ENCODE results near the gene MED23.
A peak's percentile ranks its signal among the peaks of the same experiment; 100 is the strongest.

MED23 gene

GRCh38 chr6:131641554-131641953 is 13.5 kb upstream of the MED23 start:
- Histone ChIP-seq H3K9ac (ENCODE audit: low read length in 5 of 5) (no peak overlapping the region), H3K36me3 (ENCODE audit: control insufficient read depth in 5 of 5, insufficient read depth in 5 of 5, low read length in 5 of 5) (no peaks in the 10 kb centered on the region), H3K27ac (ENCODE audit: low read depth, low read length) (no peak overlapping the region)

DNA sequence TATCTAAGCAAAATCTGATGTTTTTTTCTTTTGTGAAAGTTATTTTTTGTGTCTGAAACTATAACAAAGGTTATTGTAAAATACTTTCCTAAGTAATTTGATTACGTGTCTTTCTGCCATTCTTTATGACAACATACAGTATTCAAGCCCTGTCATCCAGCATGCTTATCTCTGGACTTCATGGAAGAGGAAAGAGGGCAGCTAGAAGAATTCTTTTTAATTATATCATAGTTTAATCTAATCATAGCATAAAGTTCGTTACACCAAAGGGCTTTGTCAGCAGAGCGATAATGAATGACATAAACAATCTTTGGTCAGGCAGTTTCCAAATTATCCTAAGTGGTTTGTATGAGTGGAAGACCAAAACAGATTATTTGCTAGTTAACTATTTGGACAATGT is 12.5 kb upstream of the MED23 start:
- Histone ChIP-seq H3K27ac (ENCODE audit: low read depth, low read length) (no peak overlapping the region), H3K4me3 (ENCODE audit: low read depth in 1 of 5, low read length in 5 of 5) (no peak overlapping the region), H3K4me1 (ENCODE audit: control insufficient read depth in 5 of 5, insufficient read depth in 5 of 5, low read length in 5 of 5) (peaks cover 0 to 7% (median 0%) of the 10 kb centered on the region in 5 donors), H3K9ac (ENCODE audit: low read length in 5 of 5) (no peak overlapping the region), H3K36me3 (ENCODE audit: control insufficient read depth in 5 of 5, insufficient read depth in 5 of 5, low read length in 5 of 5) (no peaks in the 10 kb centered on the region), H3K27me3 (ENCODE audit: control insufficient read depth in 5 of 5, insufficient read depth in 4 of 5, low read length in 5 of 5) (no peaks in the 10 kb centered on the region), H3K9me3 (ENCODE audit: control insufficient read depth in 5 of 5, low read length in 5 of 5) (no peaks in the 10 kb centered on the region)

More at GRCh38 chr6:131641554-131641953, 13.5 kb upstream of the MED23 start:
- Histone ChIP-seq H3K27me3 (ENCODE audit: control insufficient read depth in 5 of 5, insufficient read depth in 4 of 5, low read length in 5 of 5) (no peaks in the 10 kb centered on the region), H3K4me1 (ENCODE audit: control insufficient read depth in 5 of 5, insufficient read depth in 5 of 5, low read length in 5 of 5) (peaks cover 0 to 6% (median 0%) of the 10 kb centered on the region in 5 donors), H3K4me3 (ENCODE audit: low read depth in 1 of 5, low read length in 5 of 5) (no peak overlapping the region), H3K9me3 (ENCODE audit: control insufficient read depth in 5 of 5, low read length in 5 of 5) (no peaks in the 10 kb centered on the region)

DNA sequence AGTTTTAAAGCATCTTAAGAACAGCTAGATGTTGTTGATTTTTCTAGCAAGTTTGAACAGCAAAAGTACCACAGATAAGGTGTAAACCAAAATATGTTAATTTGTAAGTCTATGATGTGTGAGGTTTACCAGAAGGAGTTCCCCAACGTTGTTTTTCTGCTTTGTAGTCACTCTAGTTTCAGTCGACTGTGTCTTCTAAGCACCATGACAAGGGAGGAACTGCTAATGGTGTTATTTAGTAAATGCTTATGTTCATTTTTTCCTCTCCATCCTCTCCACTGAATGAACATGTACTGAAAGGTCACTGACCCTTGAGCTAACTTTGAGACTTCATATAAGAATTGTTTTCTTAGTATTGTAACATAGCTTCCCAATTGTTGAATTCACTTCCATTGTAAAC is 12.1 kb upstream of the MED23 start:
- no peak overlapping the region for H3K9ac ChIP-seq (ENCODE audit: low read length in 5 of 5)
- H3K9me3 ChIP-seq (ENCODE audit: control insufficient read depth in 5 of 5, low read length in 5 of 5) = no peaks in the 10 kb centered on the region
- no peaks in the 10 kb centered on the region for H3K36me3 ChIP-seq (ENCODE audit: control insufficient read depth in 5 of 5, insufficient read depth in 5 of 5, low read length in 5 of 5)
- peaks cover 0 to 7% (median 0%) of the 10 kb centered on the region in 5 donors for H3K4me1 ChIP-seq (ENCODE audit: control insufficient read depth in 5 of 5, insufficient read depth in 5 of 5, low read length in 5 of 5)
- no peaks in the 10 kb centered on the region for H3K27me3 ChIP-seq (ENCODE audit: control insufficient read depth in 5 of 5, insufficient read depth in 4 of 5, low read length in 5 of 5)
- no peak overlapping the region for H3K27ac ChIP-seq (ENCODE audit: low read depth, low read length)
- H3K4me3 ChIP-seq (ENCODE audit: low read depth in 1 of 5, low read length in 5 of 5) = no peak overlapping the region

DNA sequence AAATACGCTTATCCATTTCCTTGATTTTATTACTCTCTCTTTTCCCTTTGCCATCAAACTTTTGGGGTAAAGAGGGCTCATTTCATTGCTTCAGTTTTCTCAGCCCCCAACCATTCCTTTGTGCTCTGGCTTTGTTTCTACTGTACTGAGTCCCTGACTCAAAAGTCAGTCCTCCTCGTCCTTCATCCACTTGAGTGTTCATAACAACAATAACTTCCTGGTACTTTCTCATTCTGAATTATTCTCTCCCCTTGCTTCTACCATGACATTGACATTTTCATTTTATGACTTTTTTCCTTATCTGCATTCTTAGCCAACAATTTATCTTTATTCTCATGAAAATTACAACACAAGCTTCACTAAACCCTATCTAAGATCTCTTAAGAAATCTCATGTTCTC is 10.0 kb upstream of the MED23 start:
- Histone ChIP-seq H3K27ac (ENCODE audit: low read depth, low read length) (no peak overlapping the region), H3K9me3 (ENCODE audit: control insufficient read depth in 5 of 5, low read length in 5 of 5) (no peaks in the 10 kb centered on the region), H3K36me3 (ENCODE audit: control insufficient read depth in 5 of 5, insufficient read depth in 5 of 5, low read length in 5 of 5) (no peaks in the 10 kb centered on the region), H3K4me1 (ENCODE audit: control insufficient read depth in 5 of 5, insufficient read depth in 5 of 5, low read length in 5 of 5) (peaks cover 0 to 7% (median 0%) of the 10 kb centered on the region in 5 donors), H3K9ac (ENCODE audit: low read length in 5 of 5) (no peak overlapping the region), H3K4me3 (ENCODE audit: low read depth in 1 of 5, low read length in 5 of 5) (no peak overlapping the region), H3K27me3 (ENCODE audit: control insufficient read depth in 5 of 5, insufficient read depth in 4 of 5, low read length in 5 of 5) (no peaks in the 10 kb centered on the region)

DNA sequence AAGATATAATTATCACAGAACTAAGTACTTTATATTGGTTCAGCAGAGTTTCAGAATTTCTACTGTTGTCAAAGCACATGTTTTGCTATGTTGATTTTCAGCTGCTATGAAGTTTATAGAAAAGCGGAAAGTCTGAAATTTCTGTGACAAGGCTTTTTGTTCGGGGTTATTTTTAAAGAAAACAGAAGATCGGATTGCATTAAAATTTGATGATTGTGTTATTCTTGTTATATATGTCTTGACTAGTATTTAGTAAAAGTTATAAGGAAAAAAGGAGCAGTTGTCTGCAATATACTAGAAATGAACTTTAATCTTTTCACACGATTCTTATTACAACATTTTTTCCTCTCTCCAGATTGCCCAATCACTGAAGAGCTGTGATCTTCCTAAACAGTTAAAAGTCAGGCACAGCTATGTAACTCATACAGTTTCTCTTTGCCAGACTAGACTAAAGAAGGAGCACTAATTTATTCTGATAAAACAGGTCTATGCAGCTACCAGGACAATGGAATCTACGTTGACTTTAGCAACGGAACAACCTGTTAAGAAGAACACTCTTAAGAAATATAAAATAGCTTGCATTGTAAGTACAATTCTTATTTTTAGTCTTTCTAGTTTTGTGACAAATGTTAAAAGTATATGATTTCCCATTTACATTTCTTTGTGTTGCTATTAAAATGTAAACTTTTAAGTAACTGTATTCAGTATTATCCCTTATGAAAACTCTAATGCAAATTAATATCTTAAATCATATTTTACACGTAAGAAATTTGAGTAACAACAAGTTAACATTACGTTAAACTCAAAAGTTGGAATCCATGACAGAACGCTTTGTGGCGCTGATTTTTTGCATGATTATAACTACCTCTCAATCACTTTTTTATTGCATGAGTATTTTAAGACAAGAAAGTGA is 9.1 kb upstream of the MED23 start, which contains the start of gene ENPP3:
TSS of gene ENPP3 (plus strand) at position 423 of the 913 bp plus-strand sequence. CDS start at position 506, 83 bp downstream.
- peaks cover 0 to 7% (median 0%) of the 10 kb centered on the region in 5 donors for H3K4me1 ChIP-seq (ENCODE audit: control insufficient read depth in 5 of 5, insufficient read depth in 5 of 5, low read length in 5 of 5)
- no peaks in the 10 kb centered on the region for H3K27me3 ChIP-seq (ENCODE audit: control insufficient read depth in 5 of 5, insufficient read depth in 4 of 5, low read length in 5 of 5)
- H3K9me3 ChIP-seq (ENCODE audit: control insufficient read depth in 5 of 5, low read length in 5 of 5) = no peaks in the 10 kb centered on the region
- H3K4me3 ChIP-seq (ENCODE audit: low read depth in 1 of 5, low read length in 5 of 5) = peak within 1 kb of the TSS; percentile 14 to 51 (median 35)
- H3K27ac ChIP-seq (ENCODE audit: low read depth, low read length) = no peak within 1 kb of the TSS
- H3K9ac ChIP-seq (ENCODE audit: low read length in 5 of 5) = peak within 1 kb of the TSS in 1 of 5 donors; percentile 16
- no peaks in the 10 kb centered on the region for H3K36me3 ChIP-seq (ENCODE audit: control insufficient read depth in 5 of 5, insufficient read depth in 5 of 5, low read length in 5 of 5)

DNA sequence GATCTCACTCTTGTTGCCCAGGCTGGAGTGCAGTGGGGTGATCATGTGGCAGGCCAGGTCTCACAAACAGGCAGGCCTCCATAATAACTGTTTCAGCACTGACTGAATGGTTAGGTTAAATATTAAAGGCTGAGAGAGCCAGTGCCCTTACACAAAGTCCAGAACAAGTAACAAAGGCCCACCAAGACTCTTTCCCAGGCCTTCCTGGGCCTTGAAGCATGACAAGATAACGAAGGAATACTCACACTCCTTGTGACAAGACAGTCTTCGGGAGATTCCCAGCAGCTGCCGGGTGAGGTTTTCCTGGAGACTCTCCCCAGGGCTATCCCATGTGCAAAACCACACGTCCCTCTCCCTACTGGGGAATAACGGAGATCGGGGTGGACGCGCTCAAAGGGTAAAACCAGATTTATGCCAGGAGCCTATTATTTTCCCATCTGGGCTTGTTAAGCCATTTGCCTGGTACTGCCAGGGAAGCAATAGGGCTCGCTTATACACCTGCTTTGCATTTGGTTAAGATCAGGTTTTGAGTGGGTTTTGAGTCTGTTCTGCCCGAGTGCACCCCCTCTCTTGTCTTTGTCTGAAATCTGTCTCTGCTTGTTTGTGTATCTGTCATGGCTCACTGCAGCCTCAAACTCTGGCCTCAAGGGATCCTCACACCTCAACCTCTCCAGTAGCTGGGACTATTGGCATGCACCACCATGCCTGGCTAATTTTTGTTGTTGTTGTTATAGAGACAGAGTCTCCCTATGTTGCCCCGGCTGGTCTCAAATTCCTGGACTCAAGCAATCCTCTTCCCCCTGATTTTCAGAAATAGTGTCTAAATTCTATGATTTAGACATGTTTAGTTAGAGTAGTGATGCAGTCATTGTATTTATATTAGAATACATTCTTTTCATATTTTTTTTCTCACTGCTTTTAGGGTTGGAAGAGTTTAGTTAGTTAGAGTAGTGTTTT is 7.6 kb upstream of the MED23 start:
- H3K9me3 ChIP-seq (ENCODE audit: control insufficient read depth in 5 of 5, low read length in 5 of 5) = no peaks in the 10 kb centered on the region
- H3K36me3 ChIP-seq (ENCODE audit: control insufficient read depth in 5 of 5, insufficient read depth in 5 of 5, low read length in 5 of 5) = no peaks in the 10 kb centered on the region
- H3K27me3 ChIP-seq (ENCODE audit: control insufficient read depth in 5 of 5, insufficient read depth in 4 of 5, low read length in 5 of 5) = no peaks in the 10 kb centered on the region
- peaks cover 0 to 7% (median 0%) of the 10 kb centered on the region in 5 donors for H3K4me1 ChIP-seq (ENCODE audit: control insufficient read depth in 5 of 5, insufficient read depth in 5 of 5, low read length in 5 of 5)
- H3K9ac ChIP-seq (ENCODE audit: low read length in 5 of 5) = no peak overlapping the region
- H3K27ac ChIP-seq (ENCODE audit: low read depth, low read length) = no peak overlapping the region
- no peak overlapping the region for H3K4me3 ChIP-seq (ENCODE audit: low read depth in 1 of 5, low read length in 5 of 5)

GRCh38 chr6:131631625-131632289 is 3.7 kb upstream of the MED23 start:
- no peaks in the 10 kb centered on the region for H3K9me3 ChIP-seq (ENCODE audit: control insufficient read depth in 5 of 5, low read length in 5 of 5)
- H3K4me3 ChIP-seq (ENCODE audit: low read depth in 1 of 5, low read length in 5 of 5) = no peak overlapping the region
- no peak overlapping the region for H3K27ac ChIP-seq (ENCODE audit: low read depth, low read length)
- H3K27me3 ChIP-seq (ENCODE audit: control insufficient read depth in 5 of 5, insufficient read depth in 4 of 5, low read length in 5 of 5) = no peaks in the 10 kb centered on the region
- peaks cover 0 to 18% (median 17%) of the 10 kb centered on the region in 5 donors for H3K4me1 ChIP-seq (ENCODE audit: control insufficient read depth in 5 of 5, insufficient read depth in 5 of 5, low read length in 5 of 5)
- no peaks in the 10 kb centered on the region for H3K36me3 ChIP-seq (ENCODE audit: control insufficient read depth in 5 of 5, insufficient read depth in 5 of 5, low read length in 5 of 5)
- no peak overlapping the region for H3K9ac ChIP-seq (ENCODE audit: low read length in 5 of 5)

DNA sequence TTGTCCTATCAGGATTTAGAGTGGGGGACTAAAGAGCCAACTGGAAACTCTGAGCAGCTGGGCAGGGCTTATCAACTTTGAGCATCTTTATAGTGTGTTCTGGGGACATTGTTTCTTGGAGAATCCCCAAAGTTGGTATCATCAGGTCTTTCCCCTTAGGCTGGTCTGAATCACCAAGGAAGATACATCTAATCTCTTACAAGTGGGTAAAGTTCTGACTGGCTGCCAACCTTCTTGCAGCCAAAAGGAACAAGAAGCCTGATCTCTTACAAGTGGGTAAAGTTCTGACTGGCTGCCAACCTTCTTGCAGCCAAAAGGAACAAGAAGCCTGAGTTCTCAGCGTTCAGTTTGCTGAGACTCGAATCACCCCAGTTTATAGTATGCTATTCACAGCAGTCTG is 1.6 kb upstream of the MED23 start:
- H3K9me3 ChIP-seq (ENCODE audit: control insufficient read depth in 5 of 5, low read length in 5 of 5) = no peaks in the 10 kb centered on the region
- H3K27ac ChIP-seq (ENCODE audit: low read depth, low read length) = no peak overlapping the region
- no peak overlapping the region for H3K9ac ChIP-seq (ENCODE audit: low read length in 5 of 5)
- peaks cover 0 to 8% (median 3%) of the 10 kb centered on the region in 5 donors for H3K36me3 ChIP-seq (ENCODE audit: control insufficient read depth in 5 of 5, insufficient read depth in 5 of 5, low read length in 5 of 5)
- peaks cover 0 to 21% (median 18%) of the 10 kb centered on the region in 5 donors for H3K4me1 ChIP-seq (ENCODE audit: control insufficient read depth in 5 of 5, insufficient read depth in 5 of 5, low read length in 5 of 5)
- no peaks in the 10 kb centered on the region for H3K27me3 ChIP-seq (ENCODE audit: control insufficient read depth in 5 of 5, insufficient read depth in 4 of 5, low read length in 5 of 5)
- H3K4me3 ChIP-seq (ENCODE audit: low read depth in 1 of 5, low read length in 5 of 5) = no peak overlapping the region

DNA sequence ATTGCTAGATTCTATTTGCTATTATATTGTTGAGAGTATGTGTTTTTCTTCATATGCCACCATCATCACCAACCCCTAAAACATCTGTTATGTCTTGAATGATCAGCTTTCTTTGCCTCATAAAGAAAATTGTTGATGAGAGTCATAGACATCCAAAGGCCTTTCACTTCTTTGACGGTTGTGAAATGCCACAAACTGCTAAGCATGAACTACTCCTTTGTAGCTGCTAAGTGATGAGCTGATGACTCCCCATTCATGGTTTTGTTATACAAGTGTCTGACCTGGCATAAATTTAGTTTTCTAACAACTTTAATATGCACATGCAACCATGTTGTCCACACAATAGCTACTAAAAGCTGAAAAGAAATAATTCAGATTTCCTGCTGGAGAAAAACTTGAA is 684 bp upstream of the MED23 start:
- no peak overlapping the region for H3K27ac ChIP-seq (ENCODE audit: low read depth, low read length)
- peaks cover 0 to 21% (median 18%) of the 10 kb centered on the region in 5 donors for H3K4me1 ChIP-seq (ENCODE audit: control insufficient read depth in 5 of 5, insufficient read depth in 5 of 5, low read length in 5 of 5)
- H3K27me3 ChIP-seq (ENCODE audit: control insufficient read depth in 5 of 5, insufficient read depth in 4 of 5, low read length in 5 of 5) = no peaks in the 10 kb centered on the region
- no peaks in the 10 kb centered on the region for H3K9me3 ChIP-seq (ENCODE audit: control insufficient read depth in 5 of 5, low read length in 5 of 5)
- H3K9ac ChIP-seq (ENCODE audit: low read length in 5 of 5) = peak overlapping the region in 2 of 5 donors; percentile 55 to 69
- peak overlapping the region; percentile 77 to 99 (median 95) for H3K4me3 ChIP-seq (ENCODE audit: low read depth in 1 of 5, low read length in 5 of 5)
- H3K36me3 ChIP-seq (ENCODE audit: control insufficient read depth in 5 of 5, insufficient read depth in 5 of 5, low read length in 5 of 5) = peaks cover 7 to 17% (median 12%) of the 10 kb centered on the region in 5 donors

Data from subcutaneous abdominal adipose tissue (tissue), 5 donors.